Osteocyte (in vitro differentiated cells): ENCODE results near the gene FAM120C. TPM values are rescaled to one million over a fixed set of nuclear protein-coding genes. Genes with fewer than 3 reads are reported as not detected.

Source experiments
- DNase-seq: peaks from one replicate; pipeline ENCODE4 v3.0.0; 2021; ENCODE audit warnings: mixed read lengths; ENCODE audit not compliant: unreplicated experiment; ENCODE audit errors: extremely low spot score
- H3K27ac Mint-ChIP-seq: one replicate; pipeline ENCODE4 v1.8.0; 2021; ENCODE audit warnings: mild to moderate bottlenecking, mixed read lengths; ENCODE audit not compliant: unreplicated experiment
- H3K27me3 Mint-ChIP-seq: one replicate; pipeline ENCODE4 v1.8.0; 2021; ENCODE audit warnings: mixed read lengths; ENCODE audit not compliant: unreplicated experiment
- H3K36me3 Mint-ChIP-seq: one replicate; pipeline ENCODE4 v1.8.0; 2021; ENCODE audit warnings: mixed read lengths; ENCODE audit not compliant: unreplicated experiment
- H3K4me1 Mint-ChIP-seq: one replicate; pipeline ENCODE4 v1.8.0; 2021; ENCODE audit warnings: mixed read lengths; ENCODE audit not compliant: unreplicated experiment
- H3K4me3 Mint-ChIP-seq: one replicate; pipeline ENCODE4 v1.8.0; 2021; ENCODE audit warnings: mild to moderate bottlenecking, moderate library complexity, mixed read lengths; ENCODE audit not compliant: unreplicated experiment
- H3K9me3 Mint-ChIP-seq: one replicate; pipeline ENCODE4 v1.8.0; 2021; ENCODE audit warnings: mixed read lengths; ENCODE audit not compliant: unreplicated experiment
- total RNA-seq: library from RNA; stranded (reverse); gene quantifications from 2 replicates; pipeline ENCODE4 v1.2.1, GENCODE V29; 2021
- TF ChIP-seq, protein P1 (sequence below): fragments of 200-600 bp; sonication (generic); IDR thresholded peaks from 2 replicates; pipeline ENCODE4 v1.5.0; 2021; ENCODE audit warnings: antibody characterized with exemption, mild to moderate bottlenecking, moderate library complexity

FAM120C gene
- total RNA-seq, 1 donor from 2014 or later, result 11.6 TPM

GRCh38 chrX:54182194-54182863 is 725 bp downstream of the FAM120C start:
- H3K36me3 Mint-ChIP-seq, result no peaks in the 10 kb centered on the region
- H3K9me3 Mint-ChIP-seq, result peaks cover 3% of the 10 kb centered on the region
- TF ChIP-seq, protein P1, sequence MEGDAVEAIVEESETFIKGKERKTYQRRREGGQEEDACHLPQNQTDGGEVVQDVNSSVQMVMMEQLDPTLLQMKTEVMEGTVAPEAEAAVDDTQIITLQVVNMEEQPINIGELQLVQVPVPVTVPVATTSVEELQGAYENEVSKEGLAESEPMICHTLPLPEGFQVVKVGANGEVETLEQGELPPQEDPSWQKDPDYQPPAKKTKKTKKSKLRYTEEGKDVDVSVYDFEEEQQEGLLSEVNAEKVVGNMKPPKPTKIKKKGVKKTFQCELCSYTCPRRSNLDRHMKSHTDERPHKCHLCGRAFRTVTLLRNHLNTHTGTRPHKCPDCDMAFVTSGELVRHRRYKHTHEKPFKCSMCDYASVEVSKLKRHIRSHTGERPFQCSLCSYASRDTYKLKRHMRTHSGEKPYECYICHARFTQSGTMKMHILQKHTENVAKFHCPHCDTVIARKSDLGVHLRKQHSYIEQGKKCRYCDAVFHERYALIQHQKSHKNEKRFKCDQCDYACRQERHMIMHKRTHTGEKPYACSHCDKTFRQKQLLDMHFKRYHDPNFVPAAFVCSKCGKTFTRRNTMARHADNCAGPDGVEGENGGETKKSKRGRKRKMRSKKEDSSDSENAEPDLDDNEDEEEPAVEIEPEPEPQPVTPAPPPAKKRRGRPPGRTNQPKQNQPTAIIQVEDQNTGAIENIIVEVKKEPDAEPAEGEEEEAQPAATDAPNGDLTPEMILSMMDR, result no peak
- H3K27ac Mint-ChIP-seq, result peak overlapping the region; percentile 75
- DNase-seq, result peak; percentile 85
- peaks cover 42% of the 10 kb centered on the region for H3K4me1 Mint-ChIP-seq
- H3K27me3 Mint-ChIP-seq, result no peaks in the 10 kb centered on the region
- H3K4me3 Mint-ChIP-seq, result peak overlapping the region; percentile 77

- Mint-ChIP-seq H3K9me3 (peaks cover 7% of the 10 kb centered on the region), H3K4me1 (peaks cover 49% of the 10 kb centered on the region), H3K27me3 (no peaks in the 10 kb centered on the region), H3K36me3 (peaks cover 3% of the 10 kb centered on the region), H3K4me3 (peak overlapping the region; percentile 77), H3K27ac (peak overlapping the region; percentile 75)
- no peak for DNase-seq
- TF ChIP-seq, protein P1, result no peak
Measured at GRCh38 chrX:54181202-54181953, 1.7 kb downstream of the FAM120C start.

- H3K4me3 Mint-ChIP-seq, result peak overlapping the region; percentile 77
- peaks cover 49% of the 10 kb centered on the region for H3K4me1 Mint-ChIP-seq
- peak overlapping the region; percentile 38 for H3K27ac Mint-ChIP-seq
- H3K36me3 Mint-ChIP-seq, result peaks cover 3% of the 10 kb centered on the region
- peaks cover 7% of the 10 kb centered on the region for H3K9me3 Mint-ChIP-seq
- H3K27me3 Mint-ChIP-seq, result no peaks in the 10 kb centered on the region
- TF ChIP-seq, protein P1, result no peak
- DNase-seq, result no peak
Measured at GRCh38 chrX:54180403-54180802, 2.7 kb downstream of the FAM120C start.

- H3K4me3 Mint-ChIP-seq, result peak overlapping the region; percentile 64
- peaks cover 10% of the 10 kb centered on the region for H3K9me3 Mint-ChIP-seq
- H3K27ac Mint-ChIP-seq, result peak overlapping the region; percentile 89
- peaks cover 45% of the 10 kb centered on the region for H3K4me1 Mint-ChIP-seq
- no peak for DNase-seq
- H3K27me3 Mint-ChIP-seq, result no peaks in the 10 kb centered on the region
- peaks cover 3% of the 10 kb centered on the region for H3K36me3 Mint-ChIP-seq
- TF ChIP-seq, protein P1, result no peak
Measured at GRCh38 chrX:54178100-54178940, 4.7 kb downstream of the FAM120C start.
